Glomerular visceral epithelial cell (primary cell): Measurements from ENCODE around the gene KCNK6.
A peak's percentile ranks its signal among the peaks of the same experiment; 100 is the strongest.
"Not testable (repeated sequence)": the region's sequence is repeated elsewhere in the genome, so short reads cannot be mapped to it uniquely, and the experiment has no call there.

ENCODE experiments used
- DNase-seq: peaks from one replicate; pipeline ENCODE4 v3.0.0-alpha.2; 2016; ENCODE audit errors: extremely low spot score

The KCNK6 gene

GRCh38 chr19:38324431-38324830 is 4.8 kb downstream of the KCNK6 start:
- no peak for DNase-seq

GRCh38 chr19:38326591-38326990 is 6.9 kb downstream of the KCNK6 start:
- DNase-seq = no peak

GRCh38 chr19:38329651-38330050 is 10.0 kb downstream of the KCNK6 start:
- no peak for DNase-seq

- no peak for DNase-seq
Observed at GRCh38 chr19:38331728-38332127, 12.1 kb downstream of the KCNK6 start.

- DNase-seq = no peak
Observed at GRCh38 chr19:38333245-38333644, 13.6 kb downstream of the KCNK6 start.

- peak; percentile 97 for DNase-seq
Observed at GRCh38 chr19:38335949-38336637, 16.4 kb downstream of the KCNK6 start.

GRCh38 chr19:38336638-38337359 is 17.2 kb downstream of the KCNK6 start:
- peak; percentile 97 for DNase-seq

- DNase-seq = no peak
Observed at GRCh38 chr19:38337360-38337653, 17.7 kb downstream of the KCNK6 start.

GRCh38 chr19:38339011-38339410 is 19.4 kb downstream of the KCNK6 start:
- not testable (repeated sequence) for DNase-seq

- DNase-seq = no peak
Observed at GRCh38 chr19:38340927-38341326, 21.3 kb downstream of the KCNK6 start.

GRCh38 chr19:38346837-38347236 is 27.2 kb downstream of the KCNK6 start:
- DNase-seq = no peak

- no peak for DNase-seq
Observed at GRCh38 chr19:38350883-38351282, 31.2 kb downstream of the KCNK6 start.

GRCh38 chr19:38351865-38352395 is 32.3 kb downstream of the KCNK6 start:
- DNase-seq = no peak

GRCh38 chr19:38352611-38353010 is 33.0 kb downstream of the KCNK6 start:
- no peak for DNase-seq

- DNase-seq = no peak
Observed at GRCh38 chr19:38355728-38356725, 36.4 kb downstream of the KCNK6 start.

GRCh38 chr19:38358071-38358470 is 38.4 kb downstream of the KCNK6 start:
- no peak for DNase-seq

- DNase-seq = no peak
Observed at GRCh38 chr19:38359242-38360021, 39.8 kb downstream of the KCNK6 start.

- DNase-seq = no peak
Observed at GRCh38 chr19:38360351-38360750, 40.7 kb downstream of the KCNK6 start.

GRCh38 chr19:38360839-38361631 is 41.4 kb downstream of the KCNK6 start:
- no peak for DNase-seq

- DNase-seq = peak; percentile 87
Observed at GRCh38 chr19:38361633-38362075, 42.0 kb downstream of the KCNK6 start.
